Frontal cortex (tissue), 4 donors: ENCODE data around the gene ITGB5. TPM values are rescaled to one million over a fixed set of nuclear protein-coding genes. Genes with fewer than 3 reads are reported as not detected.
A peak's percentile ranks its signal among the peaks of the same experiment; 100 is the strongest.
"Not testable (repeated sequence)": the region's sequence is repeated elsewhere in the genome, so short reads cannot be mapped to it uniquely, and the experiment has no call there.

Source experiments
- DNase-seq, 2 donors: peaks; one replicate each; pipeline ENCODE4 v3.0.0; 2012; ENCODE audit warnings: low spot score in 2 of 2
- FAIRE-seq: peaks from 2 replicates; lab custom pipeline; 2012; peaks lifted over from hg19 to GRCh38; lab: Jason Lieb, UNC
- total RNA-seq: library from RNA; depleted of rRNA; stranded (reverse); fragments of >200 nt; gene quantifications from one replicate; pipeline ENCODE4 v1.2.3, GENCODE V29; 2014
- donor health status: control.
- donor health status: control.
- donor health status: control.

The ITGB5 gene
- total RNA-seq, 1 donor from 2014 or later = 20.4 TPM

DNA sequence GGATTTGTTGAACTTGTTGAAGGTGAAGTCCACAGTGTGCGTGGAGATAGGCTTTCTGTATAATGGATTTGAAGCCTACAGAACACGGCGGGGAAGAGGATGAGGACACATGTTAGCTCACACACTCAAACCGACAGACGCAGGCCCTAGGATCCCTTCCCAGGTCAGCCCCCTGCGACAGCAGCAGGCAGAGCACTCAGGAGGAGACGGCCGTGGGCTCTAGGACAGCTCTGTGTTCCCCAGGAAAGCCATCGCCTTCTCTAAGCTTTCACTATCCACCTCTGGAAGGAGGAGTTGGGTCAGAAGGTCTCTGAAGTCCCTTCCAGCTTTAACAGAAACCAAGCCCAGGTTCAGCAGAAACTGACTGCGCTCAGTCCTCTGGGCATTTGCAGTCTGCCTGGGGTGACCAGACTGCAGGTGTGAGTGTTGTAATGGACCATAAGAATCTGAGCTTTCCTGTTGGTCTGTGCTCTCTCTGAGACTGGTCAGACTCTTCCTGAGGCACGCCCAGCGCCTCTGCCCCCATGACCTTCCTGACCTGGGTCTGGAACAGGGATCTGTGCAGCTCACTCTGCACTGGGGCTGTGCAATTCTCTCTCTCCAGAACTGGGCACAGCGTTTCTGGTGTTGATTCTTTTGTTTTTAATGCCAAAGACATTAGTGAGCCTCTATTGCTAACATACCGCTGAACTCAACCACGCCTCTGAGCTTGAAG, 123.4 kb downstream of the ITGB5 start:
- DNase-seq (no peak), FAIRE-seq (no peak)

DNA sequence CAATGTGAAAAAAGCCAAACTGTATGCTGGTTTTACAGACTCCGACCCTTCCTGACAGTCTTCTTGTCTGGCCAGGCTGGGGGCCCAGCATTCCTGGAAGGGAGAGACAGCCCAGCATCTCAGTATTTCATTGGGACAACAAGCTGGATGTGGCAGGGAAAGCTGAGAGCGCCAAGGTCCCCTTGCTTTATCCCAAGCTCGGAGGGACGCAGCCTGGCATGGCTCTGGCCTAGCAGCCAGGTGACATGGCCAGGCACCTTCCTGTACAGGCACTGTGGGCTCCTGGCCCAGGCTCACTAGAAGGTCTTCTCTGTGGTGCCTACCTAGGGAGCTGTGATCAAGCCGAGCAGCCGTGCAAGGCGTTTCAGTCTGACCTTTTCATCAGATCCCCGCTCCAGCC, 124.0 kb downstream of the ITGB5 start:
- DNase-seq = no peak
- no peak for FAIRE-seq

DNA sequence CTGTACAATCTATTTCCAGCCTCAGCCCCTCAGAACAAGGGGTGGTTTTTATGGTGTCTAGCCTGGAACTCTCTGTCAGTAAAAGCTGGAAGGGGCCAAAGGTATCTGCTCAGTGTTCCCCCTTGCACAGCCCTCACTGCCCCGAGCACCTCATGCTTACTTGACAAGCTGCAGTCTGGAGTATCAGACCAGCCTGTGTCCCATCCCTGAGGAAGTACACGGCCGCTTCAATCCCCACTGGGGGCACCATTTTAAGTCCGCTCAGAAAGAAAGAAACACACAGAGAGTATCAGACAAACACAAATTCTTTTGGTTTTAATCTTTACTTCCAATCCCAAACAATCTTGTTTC, 124.5 kb downstream of the ITGB5 start:
- no peak for DNase-seq
- FAIRE-seq = no peak

DNA sequence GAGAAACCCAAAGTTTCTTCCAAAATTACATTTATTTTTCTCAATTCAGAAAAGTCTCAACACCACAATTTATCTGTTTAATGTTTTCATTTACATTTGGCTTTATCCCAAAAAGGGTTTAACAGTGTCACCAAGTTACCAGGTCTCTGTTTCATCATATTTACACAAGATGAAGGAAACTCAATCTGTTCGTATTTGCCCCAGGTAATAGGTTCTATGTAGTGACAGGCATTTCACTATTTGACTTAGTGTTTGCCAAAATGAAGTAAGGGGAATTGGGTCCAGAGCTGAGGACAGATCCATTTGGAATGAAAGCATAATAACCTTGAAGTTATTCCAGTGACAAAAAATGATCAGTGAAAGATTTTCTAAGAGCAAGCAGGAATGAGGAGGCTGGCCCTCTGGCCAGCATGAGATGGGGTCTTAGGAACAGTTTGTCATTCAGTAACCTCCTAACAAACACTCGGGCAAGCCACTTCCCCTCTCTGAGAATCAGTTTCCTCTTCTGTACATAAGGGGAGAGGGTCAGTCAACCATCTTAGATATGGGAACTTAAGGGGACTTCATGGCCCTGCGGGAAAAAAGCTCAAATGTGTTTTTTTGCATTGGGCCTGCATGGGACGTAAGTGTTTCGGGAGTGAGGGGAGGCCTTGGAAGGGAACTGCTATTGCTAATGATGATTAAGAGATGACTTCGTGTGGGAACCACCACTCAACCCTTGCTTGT, 125.1 kb downstream of the ITGB5 start:
- DNase-seq (no peak), FAIRE-seq (no peak)

DNA sequence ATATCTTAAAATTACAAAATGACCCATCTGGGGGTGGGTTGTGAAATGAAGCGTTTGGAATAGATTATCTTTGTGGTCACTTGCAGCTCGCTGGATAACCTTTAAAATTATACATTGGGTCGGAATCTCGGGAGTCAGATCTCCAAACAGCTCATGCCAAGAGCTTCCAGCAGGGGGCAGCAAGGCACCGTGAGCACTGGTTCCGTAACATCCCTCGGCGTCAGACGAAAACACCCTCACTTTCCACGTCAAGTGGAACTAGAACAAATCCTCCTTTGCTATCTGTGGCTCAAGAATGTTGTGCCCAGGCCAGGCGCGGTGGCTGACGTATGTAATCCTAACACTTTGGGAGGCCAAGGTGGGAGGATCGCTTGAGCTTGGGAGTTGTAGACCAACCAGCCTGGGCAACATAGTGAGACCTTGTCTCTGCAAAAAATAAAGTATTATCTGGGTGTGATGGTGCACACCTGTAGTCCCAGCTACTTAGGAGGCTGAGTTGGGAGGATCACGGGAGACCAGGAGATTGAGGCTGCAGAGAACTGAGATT, 125.8 kb downstream of the ITGB5 start:
- DNase-seq = peak; percentile 66 to 81
- no peak for FAIRE-seq

DNA sequence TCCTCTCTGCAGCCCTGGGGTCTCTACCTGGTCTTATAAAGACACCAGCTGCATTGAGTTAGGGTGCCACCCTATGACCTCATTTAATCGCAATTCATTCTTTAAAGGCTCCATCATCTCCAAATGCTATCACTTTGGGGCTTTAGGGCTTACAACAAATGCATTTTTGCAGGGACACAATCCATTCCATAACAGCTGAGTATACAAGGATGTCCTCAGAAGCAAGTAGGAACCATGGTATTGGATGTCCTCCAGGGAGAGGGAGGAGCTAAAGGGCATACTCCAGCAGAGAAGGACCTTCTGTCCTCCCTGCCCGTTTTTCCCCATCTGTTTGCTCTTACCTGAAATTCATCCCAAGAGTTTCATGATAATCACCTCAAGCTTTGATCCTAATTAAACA, 126.6 kb downstream of the ITGB5 start:
- DNase-seq (no peak), FAIRE-seq (no peak)

DNA sequence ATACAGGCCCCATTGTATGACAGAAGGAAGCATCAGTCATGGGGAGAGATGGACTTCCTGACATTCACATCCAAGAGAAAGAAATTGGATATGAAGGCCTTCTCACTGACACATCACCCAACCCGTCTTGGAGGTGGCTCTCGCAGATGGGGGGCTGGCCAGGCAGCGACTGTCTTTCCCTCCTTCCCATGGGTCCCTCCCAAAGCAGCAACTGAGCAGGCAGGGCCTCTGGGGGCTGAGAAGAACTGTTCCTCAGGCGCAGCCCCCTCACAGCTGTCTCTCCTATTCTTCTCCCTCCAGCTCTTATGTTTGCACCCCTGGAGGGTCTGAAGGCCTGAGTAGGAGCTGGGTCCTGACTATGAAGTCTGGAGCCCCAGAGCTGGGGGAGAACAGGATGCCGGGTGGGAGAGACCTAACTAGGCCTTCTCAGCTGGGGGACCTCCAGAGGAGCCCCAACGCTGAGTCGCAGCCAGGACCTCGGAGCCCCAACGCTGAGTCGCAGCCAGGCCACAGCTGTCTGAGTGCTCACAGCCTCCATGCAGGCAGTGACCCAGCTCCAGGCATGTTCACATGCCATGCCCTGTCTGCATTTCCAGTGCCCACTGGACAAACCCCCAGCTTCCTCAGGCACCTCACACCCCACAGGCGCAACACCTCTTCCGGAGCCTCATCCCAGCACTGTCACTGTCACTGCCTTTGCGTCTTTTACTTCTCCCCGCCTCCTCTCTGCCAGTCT, 127.3 kb downstream of the ITGB5 start:
- DNase-seq (no peak), FAIRE-seq (no peak)

DNA sequence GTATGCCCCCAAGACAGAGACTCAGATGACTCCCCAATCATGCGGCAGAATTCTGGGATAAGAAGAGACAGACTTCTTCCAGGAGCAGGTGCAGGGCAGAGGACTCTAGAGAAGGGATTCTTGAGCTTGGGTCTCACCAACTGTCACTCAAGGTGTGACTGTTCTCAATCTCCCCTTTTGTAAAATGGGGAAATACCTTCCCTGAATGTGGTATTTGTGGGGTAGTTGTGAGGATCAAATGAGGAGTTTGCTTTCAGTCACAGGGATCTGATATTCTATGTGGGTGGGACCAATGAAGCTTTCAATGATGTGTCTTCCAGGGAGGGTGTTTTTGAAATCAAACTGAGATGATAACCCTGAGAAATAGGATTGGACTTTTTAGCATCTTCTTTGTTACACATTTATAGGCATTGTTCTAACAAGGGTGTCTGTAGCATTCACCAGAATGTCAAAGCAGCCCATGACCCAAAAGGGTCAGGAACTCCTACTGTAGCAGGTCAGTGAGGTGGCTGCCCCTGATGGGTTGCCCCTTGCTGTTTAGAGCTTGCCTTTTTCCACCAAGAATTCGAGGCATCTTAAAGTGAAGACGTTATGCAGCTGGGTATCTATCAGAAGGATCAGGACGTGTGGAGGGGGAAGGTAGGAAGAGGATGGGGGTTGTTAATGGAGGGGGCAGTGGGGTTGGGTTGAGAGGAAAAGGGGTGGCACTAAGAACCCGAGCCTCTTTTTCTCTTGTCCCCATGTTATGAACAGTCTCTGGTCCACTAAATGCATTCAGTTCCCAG, 128.1 kb downstream of the ITGB5 start:
- FAIRE-seq = no peak
- DNase-seq = no peak

DNA sequence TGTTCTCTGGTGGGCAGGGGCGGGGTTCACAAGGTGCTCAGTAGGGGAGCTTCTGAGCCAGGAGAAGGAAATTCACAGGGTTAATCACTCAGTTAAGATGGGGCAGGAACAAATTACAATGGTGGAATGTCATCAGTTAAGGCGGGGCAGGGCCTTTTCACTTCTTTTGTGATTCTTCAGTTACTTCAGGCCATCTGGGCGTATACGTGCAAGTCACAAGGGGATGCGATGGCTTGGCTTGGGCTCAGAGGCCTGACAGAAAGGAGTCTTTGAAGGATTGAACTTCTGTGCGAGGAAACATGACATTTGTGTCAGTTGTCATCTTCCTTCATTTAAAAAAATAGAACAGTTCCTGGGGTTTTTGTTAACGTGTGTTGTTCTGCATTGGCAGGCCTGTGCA, 129.2 kb downstream of the ITGB5 start:
- not testable (repeated sequence) for DNase-seq, FAIRE-seq

DNA sequence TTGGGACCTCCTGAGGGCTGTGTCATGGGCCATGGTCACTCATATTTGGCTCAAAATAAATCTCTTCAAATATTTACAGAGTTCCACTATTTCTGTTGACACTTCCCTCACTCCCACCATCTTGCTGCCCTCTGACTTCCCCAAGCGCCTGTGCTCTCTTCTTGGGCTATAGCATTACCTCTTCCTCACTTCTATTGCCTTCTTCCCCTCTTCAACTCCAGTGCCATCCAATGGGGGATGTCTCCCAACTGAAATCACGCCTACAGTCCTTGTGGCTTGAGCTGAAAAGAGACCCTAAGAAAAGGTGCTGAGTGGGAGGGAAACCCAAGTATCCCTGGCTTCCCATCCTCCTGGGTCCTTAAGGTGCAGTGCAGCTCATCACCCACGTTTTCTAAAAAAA, 135.1 kb downstream of the ITGB5 start:
- no peak for FAIRE-seq

DNA sequence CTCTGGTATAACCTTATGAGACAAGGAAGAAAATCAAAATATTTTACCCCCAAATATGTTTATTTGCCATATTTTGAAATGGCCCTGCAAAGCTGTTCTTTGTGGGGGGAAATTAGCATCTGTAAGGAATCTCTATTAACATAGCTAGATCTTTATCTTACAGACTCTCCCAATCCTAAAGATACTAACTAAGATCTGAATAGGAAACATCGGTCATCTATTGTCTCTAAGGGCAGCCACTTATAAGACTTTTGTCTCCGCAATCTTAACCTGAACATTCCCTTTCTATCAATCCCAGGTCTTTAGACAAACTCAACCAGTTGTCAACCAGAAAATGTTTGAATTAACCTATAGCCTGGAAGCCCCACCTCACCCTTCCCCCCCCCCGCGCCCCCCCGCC, 135.7 kb downstream of the ITGB5 start:
- no peak for DNase-seq
- FAIRE-seq = no peak

More for the DNA sequence above, 135.1 kb downstream of the ITGB5 start:
- no peak for DNase-seq

DNA sequence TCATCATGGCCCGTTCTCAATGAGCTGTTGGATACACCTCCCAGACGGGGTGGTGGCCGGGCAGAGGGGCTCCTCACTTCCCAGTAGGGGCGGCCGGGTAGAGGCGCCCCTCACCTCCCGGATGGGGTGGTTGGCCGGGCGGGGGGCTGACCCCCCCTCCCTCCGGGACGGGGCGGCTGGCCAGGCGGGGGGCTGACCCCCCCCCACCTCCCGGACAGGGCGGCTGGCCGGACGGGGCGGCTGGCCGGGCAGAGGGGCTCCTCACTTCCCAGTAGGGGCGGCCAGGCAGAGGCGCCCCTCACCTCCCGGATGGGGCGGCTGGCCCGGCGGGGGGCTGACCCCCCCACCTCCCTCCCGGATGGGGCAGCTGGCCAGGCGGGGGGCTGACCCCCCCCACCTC, 137.3 kb downstream of the ITGB5 start:
- not testable (repeated sequence) for DNase-seq, FAIRE-seq

DNA sequence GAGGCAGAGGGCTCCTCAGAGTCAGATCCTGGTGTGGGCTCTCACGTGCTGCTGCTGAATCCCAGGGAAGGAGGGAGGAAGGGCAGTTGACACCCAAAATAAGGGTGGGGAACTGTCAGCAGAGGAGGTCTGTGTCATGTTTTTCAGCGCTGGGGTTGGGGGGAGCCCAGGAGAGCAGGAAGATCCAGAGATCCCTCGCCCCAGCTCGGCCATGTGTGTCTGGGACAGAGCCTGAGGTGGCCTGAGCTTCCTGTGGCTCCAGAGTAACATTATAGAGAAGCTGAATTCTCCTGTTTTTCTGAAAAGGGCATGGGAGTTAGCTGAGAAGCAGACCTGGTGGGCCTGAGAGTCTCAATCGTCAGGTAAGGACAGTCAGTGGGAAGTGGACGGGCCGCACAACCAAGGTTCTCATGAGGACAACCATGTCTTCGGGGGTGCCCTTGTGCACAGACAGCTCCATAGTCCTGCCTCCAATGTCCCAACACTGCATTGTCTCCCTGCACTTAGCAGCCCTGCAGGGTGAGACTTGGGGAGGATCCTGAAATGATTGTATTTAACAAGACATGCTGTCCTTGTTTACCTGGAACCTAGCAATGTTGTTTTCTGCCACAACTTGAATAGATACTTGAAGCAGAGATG, 138.5 kb downstream of the ITGB5 start:
- FAIRE-seq (no peak), DNase-seq (no peak)

DNA sequence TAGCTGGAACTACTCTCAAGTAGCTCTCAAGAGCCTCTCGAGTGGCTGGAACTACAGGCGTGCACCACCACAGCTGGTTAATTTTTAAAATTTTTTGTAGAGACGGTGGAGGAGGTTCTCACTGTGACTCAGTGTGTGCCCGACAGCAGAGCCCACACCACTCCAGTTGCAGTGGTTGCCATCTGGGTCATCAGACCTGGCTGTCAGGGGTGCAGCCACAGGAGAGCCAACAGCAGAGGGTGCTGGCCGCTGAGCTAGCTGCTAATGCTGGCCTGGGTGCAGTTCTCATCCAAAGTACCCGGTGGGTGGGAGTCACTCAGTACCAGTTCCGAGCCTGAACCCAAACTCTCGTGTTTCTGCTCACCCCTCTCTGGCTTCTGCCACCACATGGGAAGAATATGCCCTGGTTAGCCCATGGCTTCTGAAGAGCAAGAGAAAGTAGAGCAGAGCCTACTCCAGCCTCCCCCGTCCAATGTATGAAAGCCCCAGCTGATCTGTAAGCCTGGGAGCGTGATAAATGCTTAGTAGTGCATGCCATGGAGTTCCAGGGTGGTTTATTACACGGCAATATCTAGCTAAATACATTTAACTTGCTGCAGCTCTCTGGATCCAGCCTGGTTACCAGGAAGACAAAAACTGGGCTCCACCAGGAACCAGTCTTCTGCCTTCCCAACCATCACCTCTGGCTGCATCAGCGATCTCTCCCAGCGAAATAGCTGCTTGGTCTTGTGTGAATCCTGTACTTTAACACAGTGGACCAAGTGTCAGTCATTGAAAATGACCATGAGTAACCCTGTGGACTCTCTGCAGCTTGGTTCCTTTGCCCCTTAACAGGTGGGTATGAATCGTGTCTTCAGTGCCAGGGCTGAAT, 139.8 kb downstream of the ITGB5 start:
- FAIRE-seq = no peak
- no peak for DNase-seq

DNA sequence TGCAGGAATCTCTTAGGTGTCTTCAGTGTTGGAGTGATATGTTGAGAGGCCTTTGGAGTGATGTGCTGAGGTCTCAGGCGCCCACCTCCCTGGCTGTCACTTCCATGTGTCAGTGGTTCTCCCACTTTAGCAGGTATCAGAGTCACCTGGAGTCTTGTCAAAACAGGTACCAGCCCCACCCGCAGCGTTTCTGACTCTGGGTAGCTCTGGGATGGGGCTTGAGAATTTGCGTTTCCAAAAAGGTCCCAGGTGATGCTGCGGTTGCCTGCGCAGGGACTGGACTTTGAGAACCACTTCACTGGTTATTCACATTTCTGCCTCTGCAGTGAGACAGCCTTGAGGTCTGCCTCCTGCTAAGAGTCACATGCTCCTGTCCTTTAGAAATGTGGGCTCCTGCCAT, 141.4 kb downstream of the ITGB5 start:
- FAIRE-seq (no peak), DNase-seq (no peak)

DNA sequence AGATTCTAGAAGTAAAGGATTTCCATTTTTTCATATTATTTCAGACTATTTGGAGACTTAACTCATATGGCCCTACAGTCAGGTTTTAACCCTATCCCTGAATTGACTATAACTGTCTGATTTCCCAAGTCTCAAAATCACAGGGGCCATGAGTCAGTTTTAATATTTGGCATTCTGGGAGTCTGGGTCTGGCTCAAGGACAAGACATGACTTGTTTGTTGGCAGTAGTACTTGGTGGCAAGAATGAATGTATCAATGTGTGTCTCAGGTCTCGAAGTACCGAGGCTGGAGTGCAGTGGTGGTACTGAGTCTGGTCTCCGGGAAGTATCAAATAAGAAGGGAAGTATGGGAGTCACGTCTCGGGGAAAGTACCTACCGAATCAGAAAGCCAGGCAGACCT, 146.1 kb downstream of the ITGB5 start:
- no peak for FAIRE-seq

DNA sequence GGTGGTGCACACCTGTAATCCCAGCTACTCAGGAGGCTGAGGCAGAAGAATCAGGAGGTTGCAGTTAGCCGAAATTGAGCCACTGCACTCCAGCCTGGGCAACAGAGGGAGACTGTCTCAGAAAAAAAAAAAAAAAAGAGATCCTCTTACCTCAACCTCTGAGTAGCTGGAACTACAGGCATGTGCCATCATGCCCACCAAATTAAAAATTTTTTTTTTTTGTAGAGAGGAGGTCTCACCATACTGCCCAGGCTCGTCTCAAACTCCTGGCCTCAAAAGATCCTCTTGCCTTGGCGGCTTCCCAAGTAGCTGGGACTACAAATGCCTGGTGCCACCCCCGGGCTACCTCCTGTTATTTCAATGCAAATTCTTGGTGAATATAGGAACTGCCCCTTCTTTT, 155.4 kb downstream of the ITGB5 start:
- no peak for DNase-seq
- no peak for FAIRE-seq

More for the DNA sequence above, 146.1 kb downstream of the ITGB5 start:
- no peak for DNase-seq

DNA sequence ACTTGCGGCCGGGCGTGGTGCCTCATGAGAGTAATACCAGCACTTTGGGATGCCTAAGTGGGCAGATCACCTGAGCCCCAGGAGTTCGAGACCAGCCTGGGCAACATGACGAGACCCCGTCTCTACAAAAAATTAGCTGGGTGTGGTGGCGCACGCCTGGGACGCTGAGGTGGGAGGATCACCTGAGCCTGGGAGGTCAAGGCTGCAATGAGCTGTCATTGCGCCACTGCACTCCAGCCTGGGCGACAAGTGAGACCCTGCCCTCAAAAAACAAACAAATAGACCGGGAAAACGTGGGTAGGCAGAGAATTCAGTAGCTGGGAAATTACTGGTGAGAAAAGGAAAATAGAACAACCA, 156.2 kb downstream of the ITGB5 start:
- DNase-seq = no peak
- no peak for FAIRE-seq
